Peyer's patch (tissue), 4 donors: Measurements from ENCODE around the gene CDH4. TPM values are rescaled to one million over a fixed set of nuclear protein-coding genes. Genes with fewer than 3 reads are reported as not detected.

Experiments
- DNase-seq, 3 donors: peaks; one replicate each; pipeline ENCODE4 v3.0.0-alpha.2; 2017 to 2019
- H3K27ac ChIP-seq, 4 donors: fragments of 200-600 bp; sonication (generic); one replicate each; pipeline ENCODE4 v1.5.1; 2016 to 2019
- H3K27me3 ChIP-seq, 2 donors: fragments of 200-600 bp; sonication (generic); one replicate each; pipeline ENCODE4 v1.5.1; 2019
- H3K36me3 ChIP-seq, 3 donors: fragments of 200-600 bp; sonication (generic); one replicate each; pipeline ENCODE4 v1.5.1; 2016 to 2019
- H3K4me1 ChIP-seq, 4 donors: fragments of 200-600 bp; sonication (generic); one replicate each; pipeline ENCODE4 v1.5.1; 2016 to 2019
- H3K4me3 ChIP-seq, 4 donors: fragments of 200-600 bp; sonication (generic); 1 replicate in 3 of 4; 2 replicates in 1 of 4; pipeline ENCODE4 v1.5.1; 2016 to 2019; ENCODE audit warnings: mild to moderate bottlenecking in 1 of 4
- H3K9me3 ChIP-seq, 4 donors: fragments of 200-600 bp; sonication (generic); one replicate each; pipeline ENCODE4 v1.5.1; 2016 to 2019; ENCODE audit warnings: mild to moderate bottlenecking in 1 of 4
- POLR2A ChIP-seq, 2 donors: fragments of 450-650 bp; IDR thresholded peaks; one replicate each; pipeline ENCODE4 v1.5.1; 2017; ENCODE audit warnings: antibody characterized with exemption in 2 of 2, mild to moderate bottlenecking in 2 of 2, moderate library complexity in 2 of 2
- total RNA-seq, 4 donors: library from RNA; depleted of rRNA; stranded (reverse); fragments of >200 nt; gene quantifications; one replicate each; pipeline ENCODE4 v1.1.0, GENCODE V29; 2016
- TF ChIP-seq, protein P1 (sequence below), 6 experiments: fragments of 450-650 bp in 4 of 6; fragments of 200-600 bp in 2 of 6; sonication (generic) in 1 of 6; IDR thresholded peaks; one replicate each; pipeline ENCODE4 v1.5.1; 2017 to 2019; ENCODE audit warnings: antibody characterized with exemption in 6 of 6, mild to moderate bottlenecking in 3 of 6, moderate library complexity in 1 of 6

CDH4 gene
- total RNA-seq, 4 donors from 2014 or later, result 0.27 TPM; not detected in 3

DNA sequence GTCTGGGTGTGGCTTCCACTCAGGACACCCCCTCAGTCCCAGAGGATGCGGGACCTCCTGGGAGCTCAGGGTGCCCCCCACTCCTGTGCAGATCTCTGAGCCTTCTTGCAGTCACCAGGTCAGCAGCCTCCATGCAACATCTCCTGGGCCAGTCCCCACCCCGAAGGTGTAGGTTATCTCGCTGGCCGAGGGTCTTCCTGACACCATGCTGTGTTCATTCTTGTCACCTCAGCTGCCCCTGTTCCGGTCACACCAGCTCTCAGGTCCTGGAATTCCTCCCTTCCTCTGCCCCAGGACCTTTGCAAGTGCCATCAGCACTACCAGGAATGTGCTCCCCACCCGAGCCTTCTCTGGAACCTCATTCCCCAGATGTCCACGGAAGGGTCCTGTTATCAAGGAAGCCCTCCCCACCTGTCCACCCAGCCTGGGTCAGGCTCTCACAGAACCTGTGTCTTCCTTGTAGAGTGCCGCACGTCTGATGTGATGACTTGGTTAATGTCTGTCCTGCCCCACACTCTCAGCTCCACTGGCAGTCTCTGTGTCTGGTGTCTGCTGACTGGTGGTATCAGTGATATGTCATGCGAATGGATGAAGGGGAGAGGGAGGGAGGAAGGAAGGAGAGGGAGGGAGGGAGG is 484.1 kb downstream of the CDH4 start:
- no peak for TF ChIP-seq POLR2A (IDR thresholded peaks at IDR 0.05)
- TF ChIP-seq, protein P1, sequence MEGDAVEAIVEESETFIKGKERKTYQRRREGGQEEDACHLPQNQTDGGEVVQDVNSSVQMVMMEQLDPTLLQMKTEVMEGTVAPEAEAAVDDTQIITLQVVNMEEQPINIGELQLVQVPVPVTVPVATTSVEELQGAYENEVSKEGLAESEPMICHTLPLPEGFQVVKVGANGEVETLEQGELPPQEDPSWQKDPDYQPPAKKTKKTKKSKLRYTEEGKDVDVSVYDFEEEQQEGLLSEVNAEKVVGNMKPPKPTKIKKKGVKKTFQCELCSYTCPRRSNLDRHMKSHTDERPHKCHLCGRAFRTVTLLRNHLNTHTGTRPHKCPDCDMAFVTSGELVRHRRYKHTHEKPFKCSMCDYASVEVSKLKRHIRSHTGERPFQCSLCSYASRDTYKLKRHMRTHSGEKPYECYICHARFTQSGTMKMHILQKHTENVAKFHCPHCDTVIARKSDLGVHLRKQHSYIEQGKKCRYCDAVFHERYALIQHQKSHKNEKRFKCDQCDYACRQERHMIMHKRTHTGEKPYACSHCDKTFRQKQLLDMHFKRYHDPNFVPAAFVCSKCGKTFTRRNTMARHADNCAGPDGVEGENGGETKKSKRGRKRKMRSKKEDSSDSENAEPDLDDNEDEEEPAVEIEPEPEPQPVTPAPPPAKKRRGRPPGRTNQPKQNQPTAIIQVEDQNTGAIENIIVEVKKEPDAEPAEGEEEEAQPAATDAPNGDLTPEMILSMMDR (IDR thresholded peaks at IDR 0.05), result no peak

DNA sequence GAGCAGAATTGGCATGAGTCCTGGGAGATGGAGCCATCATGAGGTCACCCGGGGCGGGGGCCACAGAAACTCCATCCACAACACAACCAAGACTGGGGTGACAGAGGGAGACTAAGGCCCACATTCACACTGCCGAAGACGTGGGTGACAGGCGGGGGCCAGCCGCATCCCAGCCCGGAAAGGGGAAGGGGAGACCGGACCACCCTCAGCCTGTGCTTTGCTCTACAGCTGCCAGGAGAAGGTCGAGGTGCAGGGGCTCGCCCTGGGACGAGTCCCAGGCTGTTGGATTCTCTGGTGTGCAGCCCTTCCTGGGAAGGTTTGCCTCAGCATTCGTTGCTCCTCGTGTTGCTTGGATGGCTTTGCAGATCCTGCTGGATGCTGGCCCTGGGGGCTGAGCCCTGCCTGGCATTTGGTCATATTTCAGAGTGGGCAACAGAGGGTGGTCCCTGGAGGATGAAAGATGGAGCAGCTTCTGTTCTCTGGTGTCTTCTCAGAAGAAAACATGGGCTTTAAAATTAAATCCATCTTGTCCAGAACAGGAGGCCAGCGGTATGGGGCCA is 484.8 kb downstream of the CDH4 start:
- Histone ChIP-seq H3K27me3 (no peaks in the 10 kb centered on the region), H3K27ac (no peak overlapping the region), H3K4me1 (no peaks in the 10 kb centered on the region), H3K36me3 (no peaks in the 10 kb centered on the region), H3K9me3 (no peaks in the 10 kb centered on the region), H3K4me3 (no peak overlapping the region)
- peak in 1 of 3 donors; percentile 38 for DNase-seq
- TF ChIP-seq, protein P1 (IDR thresholded peaks at IDR 0.05), result no peak
- TF ChIP-seq POLR2A (IDR thresholded peaks at IDR 0.05), result no peak

More for the DNA sequence above, 484.1 kb downstream of the CDH4 start:
- no peak overlapping the region for H3K4me3 ChIP-seq
- no peaks in the 10 kb centered on the region for H3K36me3 ChIP-seq
- H3K27ac ChIP-seq, result no peak overlapping the region
- no peaks in the 10 kb centered on the region for H3K4me1 ChIP-seq
- peak in 1 of 3 donors; percentile 26 for DNase-seq
- H3K27me3 ChIP-seq, result no peaks in the 10 kb centered on the region
- H3K9me3 ChIP-seq, result no peaks in the 10 kb centered on the region

DNA sequence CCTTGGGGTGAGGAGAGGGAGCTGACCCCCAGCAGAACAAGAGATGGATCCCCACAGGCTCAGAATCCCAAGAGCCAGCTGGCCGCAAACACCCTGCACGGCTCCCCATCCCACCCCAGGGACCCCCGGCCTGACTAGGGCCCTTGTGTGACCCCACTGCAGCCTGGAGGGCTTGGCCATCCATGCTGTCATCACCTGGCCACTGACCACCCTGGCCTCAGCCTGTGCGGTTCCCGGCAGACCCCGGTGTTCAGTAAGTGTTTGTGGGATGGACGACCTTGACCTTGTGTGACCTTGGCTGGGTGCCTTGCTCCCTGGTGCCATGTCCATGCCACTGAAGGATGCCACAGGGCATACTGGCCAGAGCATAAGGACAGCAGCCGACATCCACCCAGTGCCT is 485.3 kb downstream of the CDH4 start:
- peak in 1 of 3 donors; percentile 19 for DNase-seq
- Histone ChIP-seq H3K27ac (no peak overlapping the region), H3K27me3 (no peaks in the 10 kb centered on the region), H3K4me1 (no peaks in the 10 kb centered on the region), H3K9me3 (no peaks in the 10 kb centered on the region), H3K36me3 (no peaks in the 10 kb centered on the region), H3K4me3 (no peak overlapping the region)
- TF ChIP-seq, protein P1 (IDR thresholded peaks at IDR 0.05), result no peak
- TF ChIP-seq POLR2A (IDR thresholded peaks at IDR 0.05), result no peak

DNA sequence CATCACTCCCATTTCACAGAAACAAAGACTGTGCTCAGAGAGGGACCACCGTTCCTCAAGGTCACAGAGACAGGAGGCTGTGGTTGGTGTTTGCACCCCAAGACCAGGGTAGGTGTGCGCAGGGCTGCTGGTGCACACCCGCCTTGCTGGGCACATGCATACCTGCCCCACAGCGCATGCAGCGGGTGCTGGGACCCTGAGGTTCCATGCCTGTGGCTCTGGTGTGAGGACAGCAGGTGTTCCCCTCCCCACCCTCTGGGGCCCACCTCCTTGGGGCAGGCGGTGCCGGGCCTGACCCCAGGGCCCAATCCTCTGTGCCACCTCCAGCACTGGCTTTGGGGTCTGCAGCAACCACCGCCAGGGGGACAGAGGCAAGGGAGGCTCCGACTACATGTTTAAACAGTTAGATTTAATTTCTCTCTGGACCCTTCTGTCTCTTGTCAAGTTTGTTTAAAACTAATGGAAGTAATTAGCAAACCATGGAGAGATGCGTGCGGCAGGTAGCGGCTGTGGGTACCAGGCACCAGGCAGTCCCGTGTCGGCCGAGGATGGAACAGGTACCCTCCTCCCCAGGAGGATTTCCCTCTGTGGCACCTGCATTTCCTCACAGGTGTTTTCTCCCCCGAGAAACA is 485.9 kb downstream of the CDH4 start:
- TF ChIP-seq POLR2A (IDR thresholded peaks at IDR 0.05), result no peak
- TF ChIP-seq, protein P1 (IDR thresholded peaks at IDR 0.05), result no peak
- Histone ChIP-seq H3K4me1 (no peaks in the 10 kb centered on the region), H3K27ac (no peak overlapping the region), H3K4me3 (no peak overlapping the region), H3K9me3 (no peaks in the 10 kb centered on the region), H3K27me3 (no peaks in the 10 kb centered on the region), H3K36me3 (no peaks in the 10 kb centered on the region)
- DNase-seq, result peak in 1 of 3 donors; percentile 40

DNA sequence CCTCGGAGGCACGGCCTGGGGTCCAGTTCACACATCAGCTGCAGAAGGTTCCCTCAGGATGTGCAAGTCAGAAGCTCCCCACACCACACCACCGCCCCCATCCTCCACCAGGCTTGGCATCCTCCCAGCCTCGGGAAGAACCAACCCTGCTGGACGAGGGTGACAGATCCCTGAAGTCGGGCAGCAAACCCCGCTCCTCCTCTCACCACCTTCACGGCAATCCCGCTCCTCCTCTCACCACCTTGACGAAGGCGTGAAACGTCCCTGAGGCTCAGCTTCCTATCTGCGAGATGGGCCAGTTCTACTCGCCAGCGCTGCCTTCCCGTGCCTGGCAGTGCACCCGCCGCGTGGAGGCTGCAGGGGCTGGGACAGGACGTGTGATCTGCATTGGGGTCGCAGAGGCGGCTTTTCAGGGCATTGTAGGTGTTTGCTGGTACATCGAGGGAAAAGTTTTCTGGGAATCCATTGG is 486.6 kb downstream of the CDH4 start:
- no peak for DNase-seq
- Histone ChIP-seq H3K27ac (no peak overlapping the region), H3K4me3 (no peak overlapping the region), H3K36me3 (no peaks in the 10 kb centered on the region), H3K9me3 (no peaks in the 10 kb centered on the region), H3K4me1 (no peaks in the 10 kb centered on the region), H3K27me3 (no peaks in the 10 kb centered on the region)
- no peak for TF ChIP-seq POLR2A (IDR thresholded peaks at IDR 0.05)
- TF ChIP-seq, protein P1 (IDR thresholded peaks at IDR 0.05), result no peak
